ENCODE measurements around the gene TMEM107.

Gene TMEM107

DNA sequence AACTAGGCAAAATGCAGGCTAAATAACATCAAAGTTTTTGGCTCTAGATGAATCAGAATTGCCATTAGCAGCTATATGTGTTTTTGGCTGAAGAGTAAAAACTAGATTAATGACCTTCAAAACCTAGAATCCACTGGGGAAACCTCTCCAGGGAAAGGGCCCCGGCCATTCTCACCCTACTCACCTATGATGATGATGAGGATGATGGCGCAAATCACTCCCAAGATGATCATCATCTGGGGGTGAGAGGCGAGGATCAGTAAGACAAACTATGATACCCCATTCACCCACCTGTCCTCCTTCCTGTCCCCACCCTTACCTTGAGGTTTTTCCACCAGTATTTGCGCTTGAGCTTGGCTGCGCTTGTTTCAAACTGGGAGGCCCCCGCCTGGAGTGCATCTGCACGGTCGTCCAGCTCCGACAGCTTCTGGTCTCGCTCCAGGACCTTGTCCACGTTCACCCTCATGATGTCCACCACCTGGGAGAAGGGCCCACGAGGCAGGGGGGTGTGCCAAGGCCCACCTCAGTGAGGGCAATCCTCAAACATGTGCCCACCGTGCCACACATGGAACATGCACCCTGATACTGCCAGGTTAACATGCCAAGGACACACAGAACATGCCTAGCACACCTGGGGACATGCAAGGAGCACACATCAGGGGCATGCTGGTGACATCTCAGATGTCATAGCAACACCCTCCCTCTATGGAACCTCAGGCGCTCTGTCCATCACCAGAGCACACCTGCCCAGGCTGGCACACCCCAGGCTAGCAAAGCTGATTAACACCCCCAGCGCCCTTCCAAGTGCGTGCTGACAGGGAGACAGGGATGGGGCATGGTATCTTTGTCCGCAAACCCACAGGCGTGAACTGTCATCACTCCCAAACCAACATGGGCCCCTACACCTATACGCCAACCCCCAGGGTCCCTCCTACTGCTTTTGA is 14.6 kb downstream of the TMEM107 start:
- no peak for DNase-seq

DNA sequence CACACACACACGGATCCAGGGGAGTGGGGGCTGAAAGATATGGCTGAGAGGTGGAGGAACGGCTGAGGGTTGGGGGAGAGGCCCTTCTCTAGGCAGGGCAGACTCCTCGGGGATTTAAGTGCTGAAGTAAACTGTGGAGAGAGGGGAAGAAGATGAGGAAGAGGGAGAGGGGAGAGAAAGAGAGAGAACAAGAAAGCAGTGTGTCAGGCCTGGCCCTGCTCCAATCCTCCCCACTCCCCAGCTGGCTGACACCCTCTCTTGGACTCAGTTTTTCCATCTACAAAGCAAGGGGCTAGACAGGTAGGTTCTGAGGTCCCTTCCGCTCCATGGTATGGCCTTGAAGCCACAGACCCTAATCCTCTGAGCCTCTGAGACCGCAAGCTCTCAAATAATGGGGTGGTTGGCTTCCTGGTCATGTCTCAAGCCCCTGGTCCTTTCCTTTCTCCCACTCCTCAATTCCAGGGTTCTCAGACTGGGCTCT is 15.4 kb downstream of the TMEM107 start:
- no peak for DNase-seq

- no peak for DNase-seq
These were observed 16.0 kb downstream of the TMEM107 start for GRCh38 chr17:8160224-8160577.

- DNase-seq = no peak
These were observed 16.5 kb downstream of the TMEM107 start for GRCh38 chr17:8159459-8160223.

- no peak for DNase-seq
These were observed 17.2 kb downstream of the TMEM107 start for GRCh38 chr17:8159032-8159400.

- peak; percentile 65 for DNase-seq
These were observed 17.7 kb downstream of the TMEM107 start for GRCh38 chr17:8158267-8159031.

DNA sequence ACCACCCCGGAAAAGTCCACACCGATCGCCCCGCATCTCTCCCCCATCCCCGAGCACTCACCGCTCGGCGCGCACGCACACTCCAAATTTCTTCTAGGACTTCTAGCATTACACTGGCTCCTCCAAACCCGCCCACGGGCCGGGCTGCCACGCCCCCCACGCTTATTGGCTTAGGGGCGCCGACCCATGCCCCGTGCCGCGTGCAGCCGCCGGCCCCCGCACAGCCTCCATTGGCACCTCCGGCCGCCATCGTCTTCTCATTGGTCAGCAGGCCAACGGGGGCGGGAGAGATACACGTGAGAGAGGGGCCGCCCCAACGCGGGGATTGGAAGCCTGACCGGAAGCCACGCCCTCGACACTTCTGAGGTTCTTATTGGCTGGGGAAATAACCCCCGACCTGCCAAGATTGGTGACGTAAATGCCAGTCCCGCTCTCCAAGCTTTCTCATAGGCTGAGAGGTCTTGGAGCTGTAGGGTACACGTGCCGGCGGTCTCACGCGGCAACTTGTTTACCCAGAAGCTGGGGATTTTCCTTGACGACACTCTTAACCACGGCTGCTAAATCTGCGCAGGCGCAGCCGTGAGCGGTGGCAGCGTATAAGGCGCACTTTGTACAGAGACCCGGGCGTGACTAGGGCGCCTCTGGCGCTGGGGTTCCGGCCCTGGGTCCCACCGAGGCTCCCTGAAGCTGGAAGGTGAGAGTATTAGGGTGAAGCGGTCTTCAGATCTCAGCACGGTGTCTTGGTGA is 19.8 kb downstream of the TMEM107 start:
- DNase-seq = peak; percentile 95

DNA sequence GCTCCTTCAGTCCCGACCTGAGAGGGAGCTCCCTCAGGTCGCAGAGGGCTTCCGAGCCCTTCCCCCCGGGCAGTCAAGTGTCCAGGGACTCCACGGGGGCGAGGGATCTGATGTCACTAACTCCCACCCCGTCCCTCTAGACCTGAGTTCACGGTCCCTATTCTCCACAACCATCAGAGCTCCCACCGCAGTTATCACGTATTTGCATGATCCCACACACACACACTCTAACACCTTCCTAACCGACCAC is 20.3 kb downstream of the TMEM107 start:
- no peak for DNase-seq

DNA sequence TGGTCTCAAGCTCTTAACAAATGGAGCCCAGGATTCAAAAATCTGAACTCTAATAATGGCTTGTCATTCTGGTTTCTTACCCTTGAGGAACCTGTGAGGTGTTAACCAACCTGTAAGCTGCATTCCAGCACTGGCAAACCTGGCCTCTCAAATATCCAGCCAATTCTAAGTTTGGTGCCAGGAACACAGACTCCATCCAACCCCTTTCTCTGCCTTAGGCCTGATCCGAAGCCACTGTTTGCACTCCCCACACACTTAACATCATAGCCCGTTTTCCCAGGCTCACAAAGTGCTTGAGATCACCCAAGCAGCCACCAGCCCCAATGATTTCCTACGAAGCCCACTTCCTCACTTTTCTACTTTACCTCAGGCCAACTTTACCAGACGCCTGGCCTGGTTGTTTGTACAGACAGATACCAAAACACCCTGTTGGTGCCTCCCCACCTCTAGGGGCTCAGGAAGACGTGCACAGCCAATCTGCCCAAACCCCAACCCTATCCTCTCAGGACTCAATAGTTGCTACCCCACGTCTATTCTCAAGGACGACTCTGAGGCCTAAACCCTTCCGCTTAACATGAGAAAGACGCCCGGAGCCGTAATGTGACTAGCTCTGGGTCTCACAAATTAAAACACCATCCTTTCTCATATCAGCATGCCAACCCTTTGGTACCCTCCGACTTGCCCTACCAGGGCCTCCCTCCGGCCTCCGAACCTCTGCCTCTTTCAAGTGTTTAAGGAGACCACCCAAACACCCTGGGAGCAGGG is 20.8 kb downstream of the TMEM107 start:
- no peak for DNase-seq

GRCh38 chr17:8154608-8155155 is 21.5 kb downstream of the TMEM107 start:
- DNase-seq = no peak

DNA sequence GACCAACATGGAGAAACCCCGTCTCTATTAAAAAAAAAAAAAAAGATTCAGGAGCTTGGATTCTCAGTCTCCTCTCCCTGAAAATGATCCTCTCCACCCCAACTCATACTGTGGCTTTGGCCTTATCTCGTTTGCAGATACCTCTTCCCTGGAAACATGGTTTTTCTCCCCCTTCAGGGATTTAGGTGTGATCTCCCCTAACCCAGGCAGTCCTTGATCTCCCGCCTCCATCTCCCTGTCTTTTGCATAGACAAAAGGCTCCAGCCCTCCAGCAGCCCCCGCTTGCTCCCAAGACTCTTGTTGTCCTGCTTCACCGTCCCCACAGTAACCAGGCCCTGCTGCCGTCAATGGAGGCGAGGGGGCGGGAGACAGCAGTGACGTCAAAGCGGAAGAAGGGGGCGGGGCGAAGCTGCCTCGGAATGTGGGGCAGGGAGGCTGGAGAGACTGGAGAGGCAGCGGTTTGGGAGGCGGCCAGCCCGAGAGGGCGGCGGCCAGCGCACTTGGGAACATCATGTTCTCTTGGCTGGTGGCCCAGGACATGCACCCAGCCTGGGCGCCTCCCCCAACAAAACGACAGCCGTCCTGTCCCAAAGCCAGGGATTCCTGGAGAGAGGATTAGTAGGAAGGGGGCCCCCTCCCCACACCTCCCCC is 22.1 kb downstream of the TMEM107 start:
- no peak for DNase-seq

GRCh38 chr17:8153525-8153956 is 22.6 kb downstream of the TMEM107 start:
- DNase-seq = no peak

GRCh38 chr17:8153031-8153451 is 23.1 kb downstream of the TMEM107 start:
- no peak for DNase-seq

DNA sequence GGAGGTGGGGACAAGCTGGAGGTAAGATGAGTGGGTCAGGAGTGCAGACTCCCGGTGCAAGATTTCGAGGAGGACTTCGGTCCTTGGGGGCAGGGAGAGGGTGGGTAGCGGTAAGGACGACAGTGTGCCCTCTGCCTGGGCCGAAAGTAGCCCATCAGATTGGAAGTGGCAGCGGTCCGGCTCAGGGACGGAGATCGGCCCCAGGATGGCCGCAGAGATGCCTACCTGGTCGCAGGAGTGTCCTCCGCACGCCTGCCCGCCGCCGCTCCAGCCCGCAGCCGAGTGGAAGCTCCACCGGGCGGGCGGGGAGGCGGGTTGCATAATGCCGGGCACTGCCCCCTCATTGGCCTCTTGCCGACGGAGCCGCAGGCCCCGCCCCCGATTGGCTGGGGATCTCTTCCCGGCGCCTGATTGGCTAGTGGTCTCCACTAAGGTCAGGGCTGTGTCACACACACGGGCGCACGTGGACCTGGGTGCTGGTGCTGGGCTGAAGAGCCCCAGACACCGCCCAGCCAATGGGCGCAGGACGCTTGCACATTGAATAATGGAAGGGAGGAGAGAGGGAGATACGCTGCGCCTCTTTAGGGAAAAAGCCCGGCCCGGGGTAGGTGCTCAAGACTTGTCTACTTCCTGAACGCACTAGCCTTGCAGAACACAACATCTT is 23.9 kb downstream of the TMEM107 start, which contains the start of gene PER1:
Gene PER1 (minus strand): TSS at position 293 of the 664 bp plus-strand sequence. CDS start 1,698 bp downstream, outside the sequence.
- no peak for DNase-seq

DNA sequence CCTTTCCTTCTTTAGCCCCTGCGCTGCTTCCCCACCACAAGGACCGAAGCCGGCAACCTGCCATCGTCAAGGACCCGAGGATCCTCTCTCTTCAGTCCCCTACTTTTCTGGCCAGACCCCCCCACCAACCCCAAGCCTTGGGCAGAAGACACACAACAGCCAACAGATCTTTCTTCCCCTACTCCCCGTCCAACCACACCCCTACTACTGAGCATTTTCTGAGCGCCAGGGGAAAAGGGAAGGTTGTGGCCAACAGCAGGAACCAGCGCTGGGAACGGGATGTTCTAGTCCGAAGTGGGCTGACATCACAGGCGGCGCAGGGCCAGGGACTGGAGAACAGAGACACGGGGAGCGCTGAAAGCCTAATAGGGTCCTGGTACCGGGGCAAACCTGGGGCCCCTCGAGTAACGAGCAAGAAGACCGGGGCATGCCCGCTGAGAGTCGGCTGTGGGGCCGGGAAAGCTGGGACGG is 24.5 kb downstream of the TMEM107 start:
- no peak for DNase-seq

- peak; percentile 76 for DNase-seq
These were observed 25.0 kb downstream of the TMEM107 start for GRCh38 chr17:8151120-8151640.

GRCh38 chr17:8150194-8151119 is 25.7 kb downstream of the TMEM107 start:
- DNase-seq = no peak

DNA sequence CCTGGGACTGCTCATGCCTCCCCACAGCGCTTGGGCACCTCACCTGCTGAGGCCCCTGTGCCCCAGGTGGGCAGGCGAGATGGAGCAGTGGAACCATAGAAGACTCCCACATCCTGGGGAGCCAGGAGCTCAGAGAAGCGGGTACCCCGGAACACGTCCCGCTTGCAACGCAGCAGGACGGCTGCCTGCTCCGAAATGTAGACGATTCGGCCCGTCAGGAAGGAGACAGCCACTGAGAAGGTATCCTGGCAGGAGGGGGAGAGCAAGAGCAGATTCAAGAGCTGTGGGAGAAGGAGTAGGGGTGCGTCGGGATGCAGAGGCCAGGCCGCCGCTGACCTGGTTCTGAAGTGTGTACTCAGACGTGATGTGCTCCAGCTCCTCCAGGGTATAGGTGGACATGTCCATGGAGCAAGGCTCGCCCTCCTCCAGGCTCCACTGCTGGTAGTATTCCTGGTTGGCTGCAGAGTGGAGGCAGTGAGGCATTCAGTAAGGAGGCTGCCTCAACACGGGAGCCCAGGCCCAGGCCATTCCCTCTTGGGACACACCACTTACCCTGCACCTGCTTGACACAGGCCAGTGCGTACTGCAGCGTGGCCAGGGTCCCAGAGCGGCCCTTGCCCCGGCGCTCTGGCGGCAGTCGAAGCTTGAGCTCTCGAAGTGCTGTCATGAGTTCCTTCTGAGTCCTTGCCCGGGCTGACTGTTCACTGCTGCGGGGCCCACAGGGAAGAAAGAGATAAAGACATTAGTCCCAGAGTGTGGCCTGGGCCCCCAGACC is 26.6 kb downstream of the TMEM107 start:
- no peak for DNase-seq
